ENCODE measurements around the gene TBX5. TPM values are rescaled to one million over a fixed set of nuclear protein-coding genes. Genes with fewer than 3 reads are reported as not detected.

TBX5 gene
- total and polyA plus RNA-seq, 9 of the 15 experiments (the other 6 are each of a cell fraction or from before 2014, with no cell fraction given): not detected

DNA sequence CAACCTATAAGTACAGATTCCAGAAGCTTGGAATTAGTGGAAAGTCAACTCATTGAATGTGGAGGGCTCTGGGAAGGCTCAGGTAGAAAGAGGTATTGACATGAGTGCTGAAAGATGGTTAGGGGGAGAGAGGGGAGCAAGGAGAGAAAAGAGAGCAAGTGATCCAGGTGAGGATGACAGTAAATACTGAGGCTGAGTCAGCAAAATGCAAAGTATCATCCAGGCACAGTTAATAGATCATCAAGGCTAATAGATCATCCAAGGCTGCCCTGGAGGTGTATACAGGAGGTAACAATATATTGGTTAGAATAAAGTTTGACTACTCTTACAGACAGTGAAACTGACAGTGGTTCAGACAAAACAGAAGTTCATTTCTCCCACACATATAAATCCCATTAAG lies 100.5 kb downstream of the TBX5 start:
- Histone ChIP-seq H3K27me3 (ENCODE audit: control insufficient read depth in 2 of 2, insufficient read depth in 2 of 2, low read length in 2 of 2) (no peaks in the 10 kb centered on the region; a peak in 1 of 5 replicates), H3K27ac (ENCODE audit: extremely low read depth, low read depth, low read length) (no peak overlapping the region), H3K36me3 (ENCODE audit: control insufficient read depth, insufficient read depth, low read length) (no peaks in the 10 kb centered on the region), H3K9me3 (replicated peaks; ENCODE audit: control insufficient read depth, insufficient read depth, low read depth, low read length) (no peaks in the 10 kb centered on the region), H4K20me1 (replicated peaks; ENCODE audit: control insufficient read depth, insufficient read depth, low read length) (no peaks in the 10 kb centered on the region), H3K4me3 (no peak overlapping the region), H3K4me2 (ENCODE audit: insufficient read depth, low read length) (no peak overlapping the region), H3K4me1 (replicated peaks in 1 of 2; ENCODE audit: control insufficient read depth in 2 of 2, insufficient read depth in 2 of 2, low read length in 2 of 2) (no peaks in the 10 kb centered on the region), H3K9ac (ENCODE audit: insufficient read depth in 1 of 2, low read depth in 2 of 2, low read length in 2 of 2) (no peak overlapping the region), H3K79me2 (ENCODE audit: control insufficient read depth, insufficient read depth, low read length) (no peaks in the 10 kb centered on the region), H3K9me1 (ENCODE audit: control insufficient read depth, insufficient read depth, low read length) (no peaks in the 10 kb centered on the region), H2AFZ (ENCODE audit: low read depth, low read length) (no peak overlapping the region)
- intact Hi-C loops (cut with micrococcal nuclease): no loop called here
- TF ChIP-seq MAFF (IDR thresholded peaks at IDR 0.05; ENCODE audit: low read length) (peak; percentile 53), MAFK (IDR thresholded peaks at IDR 0.05; ENCODE audit: low read length) (peak; percentile 68), MAFG (tag; conservative IDR thresholded peaks at IDR 0.05) (peak; percentile 80), ZBTB1 (CRISPR knock-in tag; IDR thresholded peaks at IDR 0.05; ENCODE audit: borderline replicate concordance, low read depth) (no peak), SAFB (IDR thresholded peaks at IDR 0.05; ENCODE audit: borderline replicate concordance, low read depth, low read length) (no peak), C11orf30 (IDR thresholded peaks at IDR 0.05; ENCODE audit: low read depth) (peak; percentile 76; the same call in 1 of the 2 replicates), ZNF316 (IDR thresholded peaks at IDR 0.05) (peak; percentile 86)
- ATAC-seq: no peak
- CTCF ChIA-PET (ENCODE audit: low intra/inter-chr PET ratio): no interaction called here
- in situ Hi-C loops (cut with MboI): no loop called here
- no peak for DNase-seq (ENCODE audit: extremely low read depth in 1 of 4, low spot score in 3 of 4)
- BruUV-seq (replicated peaks): no TSS peak
- FAIRE-seq: no peak
- POLR2A ChIA-PET: interaction anchor here (0.9 to 1.2 kb wide), 2 partner anchors 13 to 20 kb away, joined by 3 to 4 read pairs; no protein-coding TSS in a partner anchor
